Measurements from ENCODE around the gene HCN4.

GRCh38 chr15:73337187-73337586, 31.6 kb downstream of the HCN4 start:
- TF ChIP-seq CTCF (IDR thresholded peaks at IDR 0.05 in 4 of 5, conservative IDR thresholded peaks at IDR 0.05 in 1 of 5) (no peak), POLR2A (IDR thresholded peaks at IDR 0.05) (no peak)
